NOMO-1 (cell line): ENCODE measurements around the gene ZNF780B.
"Not testable (repeated sequence)": the region's sequence is repeated elsewhere in the genome, so short reads cannot be mapped to it uniquely, and the experiment has no call there.

Experiments
- DNase-seq, 2 experiments: peaks; one replicate each; lab custom pipeline; 2025; ENCODE audit not compliant: unreplicated experiment in 2 of 2; lab: John Stamatoyannopoulos, UW

ZNF780B gene

DNA sequence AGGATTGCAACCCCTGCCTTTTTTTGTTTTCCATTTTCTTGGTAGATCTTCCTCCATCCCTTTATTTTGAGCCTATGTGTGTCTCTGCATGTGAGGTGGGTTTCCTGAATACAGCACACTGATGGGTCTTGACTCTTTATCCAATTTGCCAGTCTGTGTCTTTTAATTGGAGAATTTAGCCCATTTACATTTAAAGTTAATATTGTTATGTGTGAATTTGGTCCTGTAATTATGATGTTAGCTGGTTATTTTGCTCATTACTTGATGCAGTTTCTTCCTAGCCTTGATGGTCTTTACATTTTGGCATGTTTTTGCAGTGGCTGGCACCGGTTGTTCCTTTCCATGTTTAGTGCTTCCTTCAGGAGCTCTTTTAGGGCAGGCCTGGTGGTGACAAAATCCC is 14.3 kb downstream of the ZNF780B start:
- not testable (repeated sequence) for DNase-seq

DNA sequence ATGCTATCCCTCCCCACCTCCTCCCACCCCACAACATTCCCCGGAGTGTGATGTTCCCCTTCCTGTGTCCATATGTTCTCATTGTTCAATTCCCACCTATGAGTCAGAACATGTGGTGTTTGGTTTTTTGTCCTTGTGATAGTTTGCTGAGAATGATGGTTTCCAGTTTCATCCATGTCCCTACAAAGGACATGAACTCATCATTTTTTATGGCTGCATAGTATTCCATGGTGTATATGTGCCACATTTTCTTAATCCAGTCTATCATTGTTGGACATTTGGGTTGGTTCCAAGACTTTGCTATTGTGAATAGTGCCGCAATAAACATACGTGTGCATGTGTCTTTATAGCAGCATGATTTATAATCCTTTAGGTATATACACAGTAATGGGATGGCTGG is 18.0 kb downstream of the ZNF780B start:
- DNase-seq: not testable (repeated sequence)

DNA sequence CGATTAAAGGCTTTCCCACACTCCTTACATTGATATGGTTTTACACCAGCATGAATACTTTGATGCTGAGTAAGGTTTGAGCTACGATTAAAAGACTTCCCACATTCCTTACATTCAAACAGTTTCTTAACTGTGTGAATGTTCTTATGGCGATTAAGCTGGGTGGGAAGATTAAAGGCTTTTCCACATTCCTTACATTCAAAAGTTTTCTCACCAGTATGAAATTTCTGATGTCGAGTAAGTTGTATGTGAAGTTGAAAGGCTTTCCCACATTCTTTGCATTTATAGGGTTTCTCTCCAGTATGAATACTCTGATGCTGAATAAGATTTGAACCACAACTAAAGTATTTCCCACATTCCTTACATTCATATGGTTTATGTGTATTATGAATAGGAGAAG is 20.0 kb downstream of the ZNF780B start:
- no peak for DNase-seq

DNA sequence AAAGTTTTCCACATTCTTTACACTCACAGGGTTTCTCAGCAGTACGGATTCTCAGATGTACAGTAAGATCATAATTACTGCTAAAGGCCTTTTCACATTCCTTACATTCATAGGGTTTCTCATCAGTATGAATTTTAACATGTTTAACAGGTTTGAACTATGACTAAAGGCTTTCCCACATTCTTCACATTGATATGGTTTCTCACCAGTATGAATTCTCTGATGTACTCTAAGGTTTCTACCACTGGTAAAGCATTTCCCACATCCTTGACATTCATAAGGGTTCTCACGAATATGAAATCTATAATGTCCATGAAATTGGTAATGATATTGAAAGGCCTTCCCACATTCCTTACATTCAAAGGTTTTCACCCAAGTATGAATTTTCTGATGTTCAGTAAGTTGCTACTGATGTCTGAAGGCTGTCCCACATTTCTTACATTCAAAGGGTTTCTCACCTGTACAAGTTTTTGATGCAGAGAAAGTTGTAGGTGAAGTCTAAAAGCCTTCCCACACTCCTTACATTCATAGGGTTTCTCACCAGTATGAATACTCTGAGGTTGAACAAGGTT is 22.0 kb downstream of the ZNF780B start:
- no peak for DNase-seq

DNA sequence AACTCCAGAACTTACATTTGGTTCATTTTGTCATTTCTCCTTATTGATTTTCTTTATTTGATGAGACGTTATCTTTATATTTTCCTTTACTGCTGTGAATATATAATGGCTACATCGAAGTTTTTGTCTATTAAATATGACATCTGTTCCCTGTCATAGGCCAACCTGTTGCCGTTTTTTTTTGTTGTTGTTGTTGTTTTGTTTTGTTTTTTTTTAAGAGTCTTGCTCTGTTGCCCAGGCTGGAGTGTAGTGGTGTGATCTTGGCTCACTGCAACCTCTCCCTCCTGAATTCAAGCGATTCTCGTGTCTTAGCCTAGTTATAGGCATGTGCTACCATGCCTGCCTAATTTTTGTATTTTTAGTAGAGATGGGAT is 29.4 kb downstream of the ZNF780B start:
- no peak for DNase-seq

DNA sequence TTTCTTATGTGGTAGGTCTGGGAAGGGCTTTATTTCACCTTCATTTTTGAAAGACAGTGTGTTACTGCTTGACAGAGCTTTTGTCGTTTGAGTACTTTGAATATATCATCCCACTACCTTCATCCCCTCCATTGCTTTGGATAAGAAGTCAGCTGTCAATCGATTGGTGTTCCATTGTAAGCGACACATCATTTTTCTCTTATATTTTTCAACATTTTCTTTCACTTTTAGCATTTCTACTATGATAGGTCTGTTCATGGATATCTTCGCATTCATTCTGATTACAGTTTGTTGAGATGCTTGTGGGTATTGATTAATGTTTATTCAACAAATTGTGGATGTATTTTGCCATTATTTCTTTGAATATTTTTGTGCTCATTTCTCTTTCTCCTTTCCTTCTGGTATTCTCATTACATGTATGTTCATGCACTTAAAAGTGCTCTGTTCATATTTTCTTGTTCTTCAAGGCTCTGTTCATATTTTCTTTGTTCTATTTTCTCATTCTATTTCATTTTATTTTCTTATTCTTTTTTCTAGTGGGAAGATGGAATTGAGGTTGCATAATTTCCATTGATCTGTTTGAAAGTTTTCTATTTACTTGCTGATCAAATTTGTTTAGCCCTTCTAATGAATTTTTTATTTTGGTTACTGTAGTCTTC is 30.0 kb downstream of the ZNF780B start:
- no peak for DNase-seq

DNA sequence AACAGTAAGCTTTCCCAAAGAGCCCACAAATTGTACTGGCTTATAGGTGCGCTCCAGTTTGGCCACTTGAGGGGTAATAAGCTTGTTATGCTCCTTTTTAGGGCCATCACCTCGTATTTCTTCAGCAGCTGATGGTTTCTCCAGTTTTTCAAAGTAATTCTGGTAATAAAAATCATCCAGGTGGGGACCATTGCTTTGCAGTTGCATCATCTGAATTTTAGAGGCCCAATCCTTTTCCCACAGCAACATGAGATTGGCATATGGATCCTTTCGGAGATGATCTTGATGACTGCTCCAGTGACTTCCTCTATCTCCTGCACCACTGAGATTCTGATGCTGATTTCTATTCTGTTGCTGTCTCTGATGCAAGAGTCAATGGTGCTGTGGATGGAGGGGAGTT is 32.1 kb downstream of the ZNF780B start:
- no peak for DNase-seq

DNA sequence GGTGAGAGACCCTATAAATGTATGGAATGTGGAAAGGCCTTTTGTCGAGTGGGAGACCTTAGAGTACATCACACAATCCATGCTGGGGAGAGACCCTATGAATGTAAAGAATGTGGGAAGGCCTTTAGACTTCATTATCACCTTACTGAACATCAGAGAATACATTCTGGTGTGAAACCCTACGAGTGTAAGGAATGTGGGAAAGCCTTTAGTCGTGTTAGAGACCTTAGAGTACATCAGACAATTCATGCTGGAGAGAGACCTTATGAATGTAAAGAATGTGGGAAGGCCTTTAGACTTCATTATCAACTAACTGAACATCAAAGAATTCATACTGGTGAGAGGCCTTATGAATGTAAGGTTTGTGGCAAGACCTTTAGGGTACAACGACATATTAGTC is 42.0 kb downstream of the ZNF780B start:
- DNase-seq: no peak

DNA sequence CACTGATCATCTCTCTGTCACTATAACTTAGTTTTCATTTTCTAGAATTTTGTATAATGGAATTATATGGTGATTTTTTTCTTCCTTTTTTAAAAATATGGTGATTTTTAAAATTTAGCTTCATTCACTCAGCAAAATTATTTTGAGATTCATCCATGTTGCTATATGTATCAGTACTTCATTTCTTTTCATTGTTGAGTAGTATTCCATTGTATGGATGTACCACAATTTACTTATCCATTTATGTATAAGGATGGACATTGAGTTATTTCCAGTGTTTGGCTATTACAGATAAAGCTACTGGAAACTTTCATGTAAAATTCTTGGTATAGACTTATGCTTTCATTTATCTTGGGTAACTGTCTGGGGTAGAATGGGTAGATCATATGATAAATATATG is 46.4 kb downstream of the ZNF780B start:
- DNase-seq: no peak

DNA sequence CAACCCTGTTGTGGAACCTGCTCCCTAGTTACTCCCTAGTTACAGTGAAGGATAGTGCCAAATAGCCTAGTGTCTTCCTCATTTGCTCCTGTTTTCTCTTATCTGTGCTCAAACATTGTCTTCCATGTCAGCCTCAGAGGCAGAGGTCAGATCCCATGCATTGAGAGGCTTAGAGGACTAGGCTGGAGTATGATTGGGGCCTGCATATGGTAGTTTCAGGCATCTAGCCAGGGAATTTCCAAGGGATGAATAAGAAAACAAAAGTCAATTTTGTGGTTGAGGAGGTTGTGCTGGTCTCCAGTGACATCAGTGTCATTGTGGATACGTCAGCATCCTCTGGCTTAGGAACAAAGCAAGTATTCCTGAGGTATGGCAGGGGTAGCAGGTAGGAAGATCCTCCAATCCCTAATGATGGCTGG is 49.7 kb downstream of the ZNF780B start:
- DNase-seq: no peak

DNA sequence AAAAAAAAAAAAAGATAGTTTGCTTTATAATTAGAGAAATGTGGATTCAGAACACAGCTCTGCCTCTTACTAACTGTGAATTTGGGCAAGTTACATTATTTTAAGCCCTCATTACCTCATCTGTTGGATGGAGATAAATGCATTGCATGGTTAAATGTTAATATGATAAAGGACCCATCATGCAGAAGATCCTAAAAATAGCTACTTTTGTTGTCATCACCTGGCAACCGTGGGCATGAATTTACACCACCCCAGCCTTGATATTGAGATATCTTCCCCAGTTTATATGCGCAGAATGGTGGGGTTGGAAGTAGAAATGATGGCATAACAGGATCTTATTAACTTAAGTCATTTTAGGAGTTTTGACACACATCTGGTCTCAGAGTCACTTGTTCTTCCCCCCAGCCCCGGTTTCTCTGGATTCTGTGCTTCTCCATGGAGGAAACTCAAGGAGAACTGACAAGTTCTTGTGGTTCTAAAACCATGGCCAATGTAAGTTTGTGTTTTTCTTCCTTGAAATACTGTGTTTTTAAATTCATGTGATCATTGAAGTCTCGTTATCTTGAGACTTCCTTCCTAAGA is 50.2 kb downstream of the ZNF780B start:
- no peak for DNase-seq

DNA sequence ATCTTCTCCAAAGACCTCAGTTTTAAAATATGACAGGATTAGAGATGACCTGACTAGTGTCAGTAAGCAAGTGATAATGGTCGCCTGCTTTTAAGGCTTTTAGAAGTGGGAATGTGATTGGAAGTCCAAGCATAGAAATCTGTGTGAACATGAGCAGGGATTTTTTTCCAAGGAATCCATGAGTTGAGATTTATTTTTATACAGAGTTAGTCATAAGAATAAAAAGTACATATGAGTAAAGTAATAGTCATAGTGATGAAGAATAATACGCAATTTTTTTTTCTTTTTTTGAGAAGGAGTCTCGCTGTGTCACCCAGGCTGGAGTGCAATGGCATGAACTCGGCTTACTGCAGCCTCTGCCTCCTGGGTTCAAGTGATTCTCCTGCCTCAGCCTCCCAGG is 57.5 kb downstream of the ZNF780B start:
- DNase-seq: no peak

DNA sequence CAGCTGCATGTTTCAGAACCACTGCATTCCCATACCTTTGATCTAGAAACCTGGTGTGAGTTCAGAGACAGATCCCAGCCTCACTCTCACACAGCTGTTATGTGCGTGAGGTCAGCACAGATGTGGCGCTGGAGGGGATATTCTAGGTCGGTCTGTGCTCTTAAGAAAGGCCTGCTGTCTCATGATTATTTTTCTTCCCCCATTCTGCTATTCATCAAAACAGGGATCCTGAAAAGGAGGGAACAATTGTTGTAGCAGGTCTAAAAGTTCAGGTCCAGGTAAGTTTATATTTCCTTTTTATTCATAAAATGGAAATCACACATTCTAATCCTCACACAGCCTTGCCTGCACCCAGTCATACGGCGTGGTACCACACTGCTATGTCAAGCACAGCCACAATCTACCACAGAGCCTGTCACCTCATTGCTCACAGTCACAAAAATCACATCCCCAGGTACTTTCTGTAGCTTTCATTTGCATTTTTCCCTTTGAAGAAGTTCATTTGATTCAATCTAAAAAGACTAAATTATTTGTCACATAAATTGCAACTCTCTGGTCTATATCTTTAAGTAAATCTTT is 58.3 kb downstream of the ZNF780B start:
- DNase-seq: no peak

DNA sequence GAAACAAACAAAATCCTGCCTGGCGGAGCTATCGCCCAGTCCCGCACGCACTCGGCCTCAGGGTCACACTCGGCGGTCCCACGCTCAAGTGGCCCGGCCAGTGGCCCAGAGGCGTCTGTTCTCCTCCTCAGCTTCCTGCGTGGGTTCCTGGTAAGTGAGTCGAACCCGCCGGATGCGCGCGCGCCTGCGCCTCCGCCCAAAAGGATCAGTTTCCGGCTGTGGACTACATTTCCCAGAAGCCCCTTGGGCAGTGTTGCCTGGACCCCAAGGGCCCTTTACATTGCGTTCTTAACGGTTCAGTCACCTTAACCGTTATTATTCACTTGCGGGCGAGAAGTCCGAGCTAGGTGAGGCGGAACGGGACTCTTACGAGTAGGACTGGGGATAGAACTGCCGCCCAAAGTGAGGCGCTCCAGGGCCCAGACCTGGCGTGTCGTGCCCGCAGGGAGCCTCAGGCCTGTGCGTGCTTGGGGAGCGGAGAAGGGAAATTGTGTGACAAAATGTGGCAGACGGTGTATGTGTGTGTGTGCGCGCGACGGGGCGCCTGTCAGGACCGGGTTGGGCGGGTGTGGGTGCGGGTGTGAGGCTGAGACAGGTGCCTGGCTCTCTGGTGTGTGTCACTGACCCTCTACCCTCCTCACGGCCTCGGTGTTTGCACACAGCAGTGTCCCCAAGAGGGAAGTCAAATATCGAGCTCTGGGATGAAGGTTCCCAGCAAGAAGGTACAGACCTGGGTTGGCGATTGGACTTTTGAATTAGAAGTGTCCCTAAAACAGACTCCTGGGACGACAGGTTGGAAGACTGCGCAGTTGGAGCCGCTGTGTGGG is 59.0 kb downstream of the ZNF780B start, which contains the start of gene ZNF546:
ZNF546 (plus strand) TSS at position 250 of the 827 bp plus-strand sequence. CDS start 1,267 bp downstream, outside the sequence.
- peak; percentile 89 for DNase-seq

DNA sequence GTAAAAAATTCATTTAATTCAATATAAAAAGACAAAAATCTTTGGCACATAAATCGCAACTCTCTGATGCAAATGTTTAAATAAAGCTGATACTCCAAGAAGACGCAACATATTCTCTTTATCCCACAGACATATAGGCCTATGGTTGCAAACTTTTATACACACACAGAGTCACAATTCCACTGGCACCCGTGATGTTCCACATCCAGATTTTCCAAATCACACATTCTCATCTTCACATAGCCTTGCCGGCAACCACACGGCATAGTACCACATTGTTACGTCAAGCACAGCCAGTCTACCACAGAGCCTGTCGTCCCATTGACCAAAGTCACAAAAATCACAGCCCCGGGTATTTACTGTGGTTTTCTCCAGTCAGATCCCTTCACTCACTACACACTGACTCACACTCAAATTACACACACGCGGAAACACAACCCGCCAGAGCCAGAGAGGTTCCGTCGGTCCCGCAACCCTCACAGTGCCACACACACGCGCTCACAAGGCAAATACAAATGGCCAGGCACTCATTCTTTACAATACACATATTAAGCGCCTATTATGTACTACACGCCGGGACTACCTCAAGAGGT is 59.7 kb downstream of the ZNF780B start:
- DNase-seq: no peak

DNA sequence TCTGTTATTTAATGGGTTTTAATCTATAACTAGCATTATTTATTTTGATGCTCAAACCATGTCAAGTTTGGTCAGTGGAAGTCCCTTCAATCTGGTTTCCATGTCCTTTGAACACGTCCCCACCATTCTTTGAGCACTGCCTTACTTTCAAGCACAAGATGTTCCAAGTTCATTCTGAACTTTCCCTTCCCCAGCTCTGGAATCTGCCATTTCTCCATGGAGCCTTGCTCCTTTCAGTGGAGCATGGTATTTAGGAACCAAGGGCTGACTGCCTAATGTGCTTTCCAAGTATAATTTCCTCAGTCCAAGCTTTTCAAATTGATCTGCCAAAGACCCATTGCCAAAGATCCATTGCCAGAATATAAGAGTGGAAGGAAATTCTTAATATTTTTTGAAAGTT is 60.2 kb downstream of the ZNF780B start:
- DNase-seq: no peak

DNA sequence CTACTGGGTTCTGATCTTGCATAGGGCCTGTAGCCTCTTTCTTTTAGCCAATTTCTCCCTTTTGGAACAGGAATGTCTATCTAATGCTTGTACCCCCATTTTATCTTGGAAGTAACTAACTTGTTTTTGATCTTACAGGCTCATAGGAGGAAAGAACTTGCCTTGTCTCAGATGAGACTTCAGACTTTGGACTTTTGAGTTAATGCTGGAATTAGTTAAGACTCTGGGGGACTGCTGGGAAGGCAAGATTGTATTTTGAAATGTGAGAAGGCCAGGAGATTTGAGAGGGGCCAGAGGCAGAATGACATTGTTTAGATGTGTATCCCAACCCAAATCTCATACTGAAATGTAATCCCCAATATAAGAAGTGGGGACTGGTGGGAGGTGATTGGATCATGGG is 61.7 kb downstream of the ZNF780B start:
- DNase-seq: no peak

DNA sequence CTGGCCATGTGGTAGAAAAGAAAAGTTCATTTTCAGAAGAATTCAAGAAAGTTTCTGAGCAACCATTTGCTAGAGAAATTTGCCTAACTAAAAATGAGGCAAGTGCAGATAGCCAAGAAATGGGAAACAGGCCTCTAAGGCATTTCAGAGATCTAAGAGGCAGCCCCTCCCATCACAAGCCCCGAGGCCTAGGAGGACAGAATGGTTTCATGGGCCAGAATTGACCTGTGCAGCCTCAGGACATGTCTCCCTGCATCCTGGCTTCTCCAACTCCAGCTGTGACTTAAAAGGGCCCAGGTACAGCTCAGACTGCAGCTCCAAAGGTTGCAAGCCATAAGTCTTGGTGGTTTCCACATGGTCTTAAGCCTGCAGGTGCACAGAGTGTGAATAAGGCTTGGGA is 62.4 kb downstream of the ZNF780B start:
- DNase-seq: no peak

DNA sequence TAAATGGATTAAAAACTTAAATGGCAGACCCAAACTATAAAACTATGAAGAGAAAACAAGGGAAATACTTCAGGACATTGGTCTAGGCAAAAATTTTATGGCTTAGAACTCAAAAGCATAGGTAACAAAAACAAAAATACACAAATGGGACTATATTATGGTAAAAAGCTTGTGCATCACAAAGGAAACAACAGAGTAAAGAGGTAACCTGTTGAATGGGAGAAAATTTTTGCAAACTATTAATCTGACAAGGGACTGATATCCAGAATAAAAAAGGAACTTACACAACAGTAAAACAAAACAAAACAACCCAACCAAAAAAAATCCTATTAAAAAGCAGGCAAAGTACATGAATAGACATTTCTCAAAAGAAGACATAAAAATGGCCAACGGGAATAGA is 68.4 kb downstream of the ZNF780B start:
- DNase-seq: no peak

DNA sequence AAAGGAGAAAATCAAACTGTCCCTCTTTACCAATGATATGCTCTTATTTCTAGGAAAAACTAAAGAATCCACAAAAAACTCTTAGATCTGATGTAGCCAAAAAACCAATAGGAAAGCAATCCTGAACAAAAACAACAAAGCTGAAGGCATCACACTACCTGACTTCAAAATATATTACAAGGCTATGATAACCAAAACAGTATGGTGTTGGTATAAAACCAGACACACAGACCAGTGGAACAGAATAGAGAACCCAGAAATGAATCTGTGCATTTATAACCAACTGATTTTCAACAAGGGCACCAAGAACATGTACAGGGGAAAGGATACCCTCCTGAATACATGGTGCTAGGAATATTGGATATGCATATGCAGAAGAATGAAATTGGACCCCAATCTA is 68.9 kb downstream of the ZNF780B start:
- DNase-seq: no peak

DNA sequence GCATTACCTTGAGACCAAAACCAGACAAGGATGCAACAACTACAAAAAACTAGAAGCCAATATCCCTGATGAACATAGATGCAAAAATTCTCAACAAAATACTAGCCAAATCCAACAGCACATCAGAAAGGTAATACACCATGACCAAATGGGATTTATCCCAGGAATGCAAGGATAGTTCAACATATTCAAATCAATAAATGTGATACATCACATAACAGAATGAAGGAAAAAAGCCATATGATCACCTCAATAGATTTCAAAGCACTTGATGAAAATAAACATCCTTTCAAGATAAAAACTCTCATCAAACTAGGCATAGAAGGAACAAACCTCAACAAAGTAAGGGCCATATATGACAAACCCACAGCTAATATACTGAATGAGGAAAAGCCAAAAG is 69.4 kb downstream of the ZNF780B start:
- no peak for DNase-seq
